ENCODE data around the gene TAS2R10.

- TF ChIP-seq CTCF (IDR thresholded peaks at IDR 0.05; ENCODE audit: poor library complexity, severe bottlenecking) (no peak), POLR2AphosphoS5 (IDR thresholded peaks at IDR 0.05) (no peak), EZH2 (IDR thresholded peaks at IDR 0.05; ENCODE audit: borderline replicate concordance, insufficient read depth, low read length, poor library complexity, severe bottlenecking) (no peak), REST (IDR thresholded peaks at IDR 0.05; ENCODE audit: borderline replicate concordance) (no peak), EP300 (conservative IDR thresholded peaks at IDR 0.05; ENCODE audit: poor library complexity, severe bottlenecking) (no peak), TAF1 (IDR thresholded peaks at IDR 0.05; ENCODE audit: low read depth) (no peak), RAD21 (conservative IDR thresholded peaks at IDR 0.05) (no peak)
These were observed 47.1 kb downstream of the TAS2R10 start for GRCh38 chr12:10779103-10779502.

Measured in neural cell (in vitro differentiated cells).